Mesangial cell (primary cell): ENCODE measurements around the gene POLL. TPM values are rescaled to one million over a fixed set of nuclear protein-coding genes. Genes with fewer than 3 reads are reported as not detected.

Source experiments
- total RNA-seq: library from RNA; depleted of rRNA; stranded (reverse); fragments of >200 nt; gene quantifications from 2 replicates; pipeline ENCODE4 v1.2.3, GENCODE V29; 2015

Gene POLL
- total RNA-seq = 18.4 and 33.8 TPM in 2 replicates

GRCh38 chr10:101587725-101588653, at the start of gene POLL, which contains the start of gene DPCD:
POLL (minus strand) TSS chr10:101588257; CDS start chr10:101587360, 897 bp downstream.
DPCD (plus strand) TSS chr10:101588321; CDS start chr10:101588337, 16 bp downstream.

Other genes starting within 250 kb of the POLL start
- gene BTRC, start 234.1 kb downstream of the POLL start, total RNA-seq = 7.0 and 8.3 TPM in 2 replicates
- gene DPCD, start 64 bp upstream of the POLL start, total RNA-seq = 27.5 and 33.4 TPM in 2 replicates
- 16.5 and 32.1 TPM in 2 replicates for gene FBXW4, start 106.9 kb upstream of the POLL start, total RNA-seq
- gene FGF8, start 187.9 kb upstream of the POLL start, total RNA-seq = not detected in 2 replicates
- gene NPM3, start 195.2 kb upstream of the POLL start, total RNA-seq = 61.9 and 106 TPM in 2 replicates
- gene OGA, start 230.2 kb upstream of the POLL start, total RNA-seq = 37.6 and 46.1 TPM in 2 replicates